GM12801 (cell line): Measurements from ENCODE around the gene SLBP.

Experiments
- CTCF ChIP-seq: IDR thresholded peaks from one replicate; pipeline ENCODE4 v1.5.1; 2011; ENCODE audit warnings: control low read depth; ENCODE audit not compliant: insufficient read length; ENCODE audit errors: extremely low read depth

The SLBP gene

GRCh38 chr4:1746919-1747602 lies 34.9 kb upstream of the SLBP start:
- TF ChIP-seq CTCF, result no peak

- TF ChIP-seq CTCF, result no peak
Measured at GRCh38 chr4:1746265-1746691, 34.2 kb upstream of the SLBP start.

- TF ChIP-seq CTCF, result no peak
Measured at GRCh38 chr4:1745697-1746096, 33.6 kb upstream of the SLBP start.

- TF ChIP-seq CTCF, result no peak
Measured at GRCh38 chr4:1745165-1745564, 33.0 kb upstream of the SLBP start.

- no peak for TF ChIP-seq CTCF
Measured at GRCh38 chr4:1744552-1744951, 32.4 kb upstream of the SLBP start.

- no peak for TF ChIP-seq CTCF
Measured at GRCh38 chr4:1743975-1744374, 31.9 kb upstream of the SLBP start.

GRCh38 chr4:1743551-1743950 lies 31.4 kb upstream of the SLBP start:
- TF ChIP-seq CTCF, result no peak
